ENCODE measurements around the gene TWSG1.

- TF ChIP-seq NFIC (IDR thresholded peaks at IDR 0.05; ENCODE audit: low read depth, low read length) (no peak), CTCF (IDR thresholded peaks at IDR 0.05 in 2 of 3, conservative IDR thresholded peaks at IDR 0.05 in 1 of 3; ENCODE audit: control insufficient read depth in 2 of 3, extremely low read depth in 1 of 3, insufficient read depth in 1 of 3, low read depth in 3 of 3, low read length in 3 of 3) (no peak), POLR2AphosphoS5 (IDR thresholded peaks at IDR 0.05; ENCODE audit: low read length) (no peak), TAF1 (IDR thresholded peaks at IDR 0.05; ENCODE audit: borderline replicate concordance, low read depth, low read length) (no peak), POLR2A (IDR thresholded peaks at IDR 0.05; ENCODE audit: low read depth, low read length) (no peak), RCOR1 (conservative IDR thresholded peaks at IDR 0.05; ENCODE audit: low read depth, low read length) (no peak), TCF12 (IDR thresholded peaks at IDR 0.05; ENCODE audit: low read depth, low read length) (no peak), EZH2 (IDR thresholded peaks at IDR 0.05; ENCODE audit: borderline replicate concordance, control insufficient read depth, low read depth, low read length) (no peak), SUZ12 (IDR thresholded peaks at IDR 0.05; ENCODE audit: unreplicated experiment) (no peak), BRCA1 (IDR thresholded peaks at IDR 0.05; ENCODE audit: low read depth, low read length) (no peak), SMAD1 (IDR thresholded peaks at IDR 0.05; ENCODE audit: low read depth, partially characterized antibody) (no peak), EP300 (IDR thresholded peaks at IDR 0.05; ENCODE audit: borderline replicate concordance in 1 of 2, control insufficient read depth in 1 of 2, low read depth in 2 of 2, low read length in 2 of 2) (no peak), ZBTB11 (CRISPR knock-in tag; IDR thresholded peaks at IDR 0.05) (no peak), EED (IDR thresholded peaks at IDR 0.05; ENCODE audit: low read depth) (no peak)
Measured at GRCh38 chr18:9365406-9365805, 30.8 kb downstream of the TWSG1 start.
